Memory B cell (primary cell): ENCODE data around the gene BTG2.
A peak's percentile ranks its signal among the peaks of the same experiment; 100 is the strongest.

Experiments
- ATAC-seq: fragments of 150-1000 bp; cut with Tn5 transposase; 2 replicates; pipeline ENCODE4 v1.10.0; 2021; ENCODE audit warnings: low read depth, mild to moderate bottlenecking, moderate library complexity
- DNase-seq, 2 donors: peaks; one replicate each; pipeline ENCODE4 v3.0.0; 2022; ENCODE audit warnings: low spot score in 2 of 2
- H3K27ac Mint-ChIP-seq: one replicate; pipeline ENCODE4 v1.8.0; 2022; ENCODE audit warnings: mild to moderate bottlenecking, moderate library complexity, mixed read lengths
- H3K27me3 Mint-ChIP-seq: one replicate; pipeline ENCODE4 v1.8.0; 2022; ENCODE audit warnings: mixed read lengths
- H3K36me3 Mint-ChIP-seq: one replicate; pipeline ENCODE4 v1.8.0; 2022; ENCODE audit warnings: mild to moderate bottlenecking, mixed read lengths
- H3K4me1 Mint-ChIP-seq: one replicate; pipeline ENCODE4 v1.8.0; 2022; ENCODE audit warnings: mixed read lengths
- H3K4me3 Mint-ChIP-seq: one replicate; pipeline ENCODE4 v1.8.0; 2022; ENCODE audit warnings: mild to moderate bottlenecking, moderate library complexity, mixed read lengths
- H3K9me3 Mint-ChIP-seq: one replicate; pipeline ENCODE4 v1.8.0; 2022; ENCODE audit warnings: mixed read lengths

Gene BTG2

GRCh38 chr1:203325026-203325417 is 19.7 kb downstream of the BTG2 start:
- ATAC-seq (peak; percentile 23), DNase-seq (peak; percentile 50 to 59)
- Mint-ChIP-seq H3K36me3 (no peaks in the 10 kb centered on the region), H3K27me3 (no peaks in the 10 kb centered on the region), H3K4me3 (peak overlapping the region; percentile 87), H3K9me3 (no peaks in the 10 kb centered on the region), H3K4me1 (peaks cover 74% of the 10 kb centered on the region), H3K27ac (peak overlapping the region; percentile 98)

- H3K4me3 Mint-ChIP-seq, result peak overlapping the region; percentile 87
- H3K36me3 Mint-ChIP-seq, result no peaks in the 10 kb centered on the region
- H3K27me3 Mint-ChIP-seq, result no peaks in the 10 kb centered on the region
- ATAC-seq (peak; percentile 16), DNase-seq (peak; percentile 43 to 52)
- peaks cover 70% of the 10 kb centered on the region for H3K4me1 Mint-ChIP-seq
- peak overlapping the region; percentile 98 for H3K27ac Mint-ChIP-seq
- no peaks in the 10 kb centered on the region for H3K9me3 Mint-ChIP-seq
These were observed 20.2 kb downstream of the BTG2 start for GRCh38 chr1:203325418-203326091.

GRCh38 chr1:203326830-203327683 is 21.7 kb downstream of the BTG2 start:
- H3K36me3 Mint-ChIP-seq, result no peaks in the 10 kb centered on the region
- H3K27ac Mint-ChIP-seq, result peak overlapping the region; percentile 98
- DNase-seq (peak; percentile 83 to 92), ATAC-seq (peak; percentile 78)
- H3K9me3 Mint-ChIP-seq, result no peaks in the 10 kb centered on the region
- H3K4me3 Mint-ChIP-seq, result peak overlapping the region; percentile 87
- H3K4me1 Mint-ChIP-seq, result peaks cover 59% of the 10 kb centered on the region
- no peaks in the 10 kb centered on the region for H3K27me3 Mint-ChIP-seq

GRCh38 chr1:203327684-203328457 is 22.6 kb downstream of the BTG2 start:
- no peaks in the 10 kb centered on the region for H3K27me3 Mint-ChIP-seq
- H3K4me1 Mint-ChIP-seq, result peaks cover 51% of the 10 kb centered on the region

GRCh38 chr1:203328714-203329122 is 23.4 kb downstream of the BTG2 start:
- no peak for DNase-seq
- Mint-ChIP-seq H3K27ac (peak overlapping the region; percentile 98), H3K27me3 (no peaks in the 10 kb centered on the region), H3K36me3 (no peaks in the 10 kb centered on the region), H3K4me1 (peaks cover 43% of the 10 kb centered on the region), H3K4me3 (no peak overlapping the region), H3K9me3 (no peaks in the 10 kb centered on the region)
- no peak for ATAC-seq

More at GRCh38 chr1:203327684-203328457, 22.6 kb downstream of the BTG2 start:
- ATAC-seq (peak; percentile 51), DNase-seq (peak in 1 of 2 donors; percentile 78)
- Mint-ChIP-seq H3K4me3 (peak overlapping the region; percentile 87), H3K9me3 (no peaks in the 10 kb centered on the region), H3K27ac (peak overlapping the region; percentile 98), H3K36me3 (no peaks in the 10 kb centered on the region)

- no peak overlapping the region for H3K4me3 Mint-ChIP-seq
- DNase-seq, result no peak
- H3K36me3 Mint-ChIP-seq, result no peaks in the 10 kb centered on the region
- ATAC-seq, result no peak
- H3K9me3 Mint-ChIP-seq, result no peaks in the 10 kb centered on the region
- H3K27me3 Mint-ChIP-seq, result no peaks in the 10 kb centered on the region
- H3K27ac Mint-ChIP-seq, result no peak overlapping the region
- peaks cover 30% of the 10 kb centered on the region for H3K4me1 Mint-ChIP-seq
These were observed 25.9 kb downstream of the BTG2 start for GRCh38 chr1:203331224-203331623.

- no peak overlapping the region for H3K4me3 Mint-ChIP-seq
- peaks cover 20% of the 10 kb centered on the region for H3K4me1 Mint-ChIP-seq
- H3K36me3 Mint-ChIP-seq, result no peaks in the 10 kb centered on the region
- no peak for ATAC-seq
- no peaks in the 10 kb centered on the region for H3K9me3 Mint-ChIP-seq
- no peak for DNase-seq
- H3K27ac Mint-ChIP-seq, result no peak overlapping the region
- H3K27me3 Mint-ChIP-seq, result no peaks in the 10 kb centered on the region
These were observed 30.2 kb downstream of the BTG2 start for GRCh38 chr1:203335503-203335902.

- no peaks in the 10 kb centered on the region for H3K36me3 Mint-ChIP-seq
- H3K4me3 Mint-ChIP-seq, result no peak overlapping the region
- peak overlapping the region; percentile 19 for H3K27ac Mint-ChIP-seq
- H3K9me3 Mint-ChIP-seq, result no peaks in the 10 kb centered on the region
- H3K27me3 Mint-ChIP-seq, result no peaks in the 10 kb centered on the region
- H3K4me1 Mint-ChIP-seq, result peaks cover 20% of the 10 kb centered on the region
- ATAC-seq, result no peak
- DNase-seq, result no peak
These were observed 30.8 kb downstream of the BTG2 start for GRCh38 chr1:203336097-203336496.

GRCh38 chr1:203338335-203339036 is 33.2 kb downstream of the BTG2 start:
- Mint-ChIP-seq H3K36me3 (no peaks in the 10 kb centered on the region), H3K27ac (no peak overlapping the region), H3K4me1 (peaks cover 21% of the 10 kb centered on the region), H3K27me3 (peaks cover 2% of the 10 kb centered on the region), H3K9me3 (no peaks in the 10 kb centered on the region), H3K4me3 (peak overlapping the region; percentile 45)
- ATAC-seq (peak; percentile 73), DNase-seq (peak; percentile 57 to 61)

GRCh38 chr1:203340112-203340790 is 34.9 kb downstream of the BTG2 start:
- Mint-ChIP-seq H3K27ac (no peak overlapping the region), H3K36me3 (no peaks in the 10 kb centered on the region), H3K4me1 (peaks cover 21% of the 10 kb centered on the region), H3K4me3 (no peak overlapping the region), H3K9me3 (no peaks in the 10 kb centered on the region), H3K27me3 (peaks cover 2% of the 10 kb centered on the region)
- DNase-seq, result peak; percentile 42 to 62
- ATAC-seq, result peak; percentile 79

- H3K27ac Mint-ChIP-seq, result no peak overlapping the region
- no peak overlapping the region for H3K4me3 Mint-ChIP-seq
- ATAC-seq (peak; percentile 60), DNase-seq (peak; percentile 31 to 37)
- peaks cover 5% of the 10 kb centered on the region for H3K27me3 Mint-ChIP-seq
- no peaks in the 10 kb centered on the region for H3K36me3 Mint-ChIP-seq
- peaks cover 13% of the 10 kb centered on the region for H3K4me1 Mint-ChIP-seq
- no peaks in the 10 kb centered on the region for H3K9me3 Mint-ChIP-seq
These were observed 37.0 kb downstream of the BTG2 start for GRCh38 chr1:203342192-203342940.

GRCh38 chr1:203343956-203344754 is 38.8 kb downstream of the BTG2 start:
- no peak overlapping the region for H3K4me3 Mint-ChIP-seq
- DNase-seq (no peak), ATAC-seq (no peak)
- peaks cover 9% of the 10 kb centered on the region for H3K27me3 Mint-ChIP-seq
- H3K27ac Mint-ChIP-seq, result no peak overlapping the region
- H3K9me3 Mint-ChIP-seq, result no peaks in the 10 kb centered on the region
- H3K36me3 Mint-ChIP-seq, result no peaks in the 10 kb centered on the region
- peaks cover 8% of the 10 kb centered on the region for H3K4me1 Mint-ChIP-seq
